Measurements from ENCODE around the gene LIM2. TPM values are rescaled to one million over a fixed set of nuclear protein-coding genes. Genes with fewer than 3 reads are reported as not detected.
"Not testable (repeated sequence)": the region's sequence is repeated elsewhere in the genome, so short reads cannot be mapped to it uniquely, and the experiment has no call there.

Gene LIM2
- total RNA-seq, 1 donor from 2014 or later, result not detected

DNA sequence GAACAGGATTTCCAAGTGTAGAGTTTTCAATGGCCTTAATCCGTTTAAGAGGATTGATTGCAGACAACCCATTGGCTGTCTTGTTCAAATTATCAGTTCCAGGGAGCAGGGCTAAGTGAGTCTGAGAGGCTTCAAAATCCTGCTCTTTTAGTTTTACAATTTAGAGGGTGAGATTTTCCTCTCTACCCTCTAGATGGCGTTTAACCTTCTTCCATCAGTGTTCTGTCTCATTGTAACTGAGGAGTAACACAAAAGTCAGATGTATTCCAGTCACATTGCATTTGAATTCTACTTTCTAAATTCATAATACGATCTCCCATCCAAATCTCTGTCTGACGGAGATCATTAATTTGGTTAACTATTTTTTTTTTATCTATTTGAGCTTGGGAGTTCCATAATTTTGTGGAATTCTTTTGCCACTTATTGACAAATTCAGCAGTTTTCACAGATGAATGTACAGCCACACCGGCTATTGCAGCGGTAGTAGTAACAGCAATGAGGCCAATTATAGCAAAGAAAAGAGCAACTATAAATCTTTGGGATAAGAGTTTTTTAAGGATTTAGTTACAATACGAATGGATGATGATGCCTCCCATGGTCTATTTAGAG lies 10.4 kb upstream of the LIM2 start:
- Histone ChIP-seq H3K9me3 (peaks cover 3 to 4% of the 10 kb centered on the region in 2 donors), H3K36me3 (no peaks in the 10 kb centered on the region)
- DNase-seq (ENCODE audit: low spot score in 2 of 2), result no peak

DNA sequence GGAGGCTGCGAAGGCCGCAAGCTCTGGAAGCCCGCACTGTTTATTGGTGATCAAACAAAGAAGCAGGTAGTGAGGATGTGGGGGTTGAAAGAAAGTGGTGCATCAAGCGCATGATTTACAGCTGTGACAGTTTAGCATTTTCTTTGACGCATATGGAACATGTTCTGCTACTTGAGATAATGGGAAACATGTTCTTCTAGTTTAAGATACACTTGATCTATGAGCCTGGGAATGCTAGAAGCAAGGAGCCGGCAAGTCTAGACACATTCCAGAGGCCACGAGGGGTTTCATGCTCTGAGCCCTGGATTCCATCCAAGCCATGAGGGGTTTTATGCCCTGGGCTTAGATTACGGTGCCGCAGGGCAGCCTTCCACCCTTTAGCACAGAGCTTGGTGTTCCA lies 9.7 kb upstream of the LIM2 start:
- H3K27ac ChIP-seq; H3K27me3 ChIP-seq; H3K4me3 ChIP-seq; H3K36me3 ChIP-seq; H3K9me3 ChIP-seq; intact Hi-C loops (cut with DNase I); H3K4me1 ChIP-seq; DNase-seq (ENCODE audit: low spot score in 2 of 2): not testable (repeated sequence)

More for the DNA sequence above, 10.4 kb upstream of the LIM2 start:
- TF ChIP-seq, protein P1, sequence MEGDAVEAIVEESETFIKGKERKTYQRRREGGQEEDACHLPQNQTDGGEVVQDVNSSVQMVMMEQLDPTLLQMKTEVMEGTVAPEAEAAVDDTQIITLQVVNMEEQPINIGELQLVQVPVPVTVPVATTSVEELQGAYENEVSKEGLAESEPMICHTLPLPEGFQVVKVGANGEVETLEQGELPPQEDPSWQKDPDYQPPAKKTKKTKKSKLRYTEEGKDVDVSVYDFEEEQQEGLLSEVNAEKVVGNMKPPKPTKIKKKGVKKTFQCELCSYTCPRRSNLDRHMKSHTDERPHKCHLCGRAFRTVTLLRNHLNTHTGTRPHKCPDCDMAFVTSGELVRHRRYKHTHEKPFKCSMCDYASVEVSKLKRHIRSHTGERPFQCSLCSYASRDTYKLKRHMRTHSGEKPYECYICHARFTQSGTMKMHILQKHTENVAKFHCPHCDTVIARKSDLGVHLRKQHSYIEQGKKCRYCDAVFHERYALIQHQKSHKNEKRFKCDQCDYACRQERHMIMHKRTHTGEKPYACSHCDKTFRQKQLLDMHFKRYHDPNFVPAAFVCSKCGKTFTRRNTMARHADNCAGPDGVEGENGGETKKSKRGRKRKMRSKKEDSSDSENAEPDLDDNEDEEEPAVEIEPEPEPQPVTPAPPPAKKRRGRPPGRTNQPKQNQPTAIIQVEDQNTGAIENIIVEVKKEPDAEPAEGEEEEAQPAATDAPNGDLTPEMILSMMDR (IDR thresholded peaks at IDR 0.05), result peak; percentile 17 to 52 (median 41)
- H3K27me3 ChIP-seq, result no peaks in the 10 kb centered on the region
- intact Hi-C loops (cut with DNase I), result no loop called here
- H3K27ac ChIP-seq, result no peak overlapping the region
- H3K4me3 ChIP-seq, result no peak overlapping the region
- H3K4me1 ChIP-seq, result peaks cover 3 to 8% of the 10 kb centered on the region in 2 donors

DNA sequence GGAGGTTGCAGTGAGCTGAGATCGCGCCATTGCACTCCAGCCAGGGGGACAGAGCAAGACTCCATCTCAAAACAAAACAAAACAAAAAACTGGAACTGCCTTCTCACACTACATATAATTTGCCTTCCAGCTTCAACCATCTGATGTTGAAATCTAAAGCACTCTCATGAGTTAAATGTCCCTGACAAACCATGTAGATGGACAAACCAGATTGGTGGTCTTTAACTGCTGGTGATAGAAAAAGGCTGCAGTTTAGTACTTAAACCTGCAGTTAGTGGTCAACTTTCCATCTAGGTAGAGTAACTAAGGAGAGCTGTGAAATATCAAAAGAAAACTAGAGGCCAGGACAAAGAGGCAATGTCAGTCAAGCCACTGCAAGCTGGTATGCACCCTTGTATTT lies 8.4 kb upstream of the LIM2 start:
- Histone ChIP-seq H3K9me3 (no peaks in the 10 kb centered on the region), H3K4me1 (peaks cover 3 to 8% of the 10 kb centered on the region in 2 donors), H3K27me3 (no peaks in the 10 kb centered on the region), H3K27ac (no peak overlapping the region), H3K36me3 (no peaks in the 10 kb centered on the region), H3K4me3 (no peak overlapping the region)
- intact Hi-C loops (cut with DNase I), result no loop called here
- DNase-seq (ENCODE audit: low spot score in 2 of 2), result no peak
- TF ChIP-seq, protein P1 (IDR thresholded peaks at IDR 0.05), result no peak

DNA sequence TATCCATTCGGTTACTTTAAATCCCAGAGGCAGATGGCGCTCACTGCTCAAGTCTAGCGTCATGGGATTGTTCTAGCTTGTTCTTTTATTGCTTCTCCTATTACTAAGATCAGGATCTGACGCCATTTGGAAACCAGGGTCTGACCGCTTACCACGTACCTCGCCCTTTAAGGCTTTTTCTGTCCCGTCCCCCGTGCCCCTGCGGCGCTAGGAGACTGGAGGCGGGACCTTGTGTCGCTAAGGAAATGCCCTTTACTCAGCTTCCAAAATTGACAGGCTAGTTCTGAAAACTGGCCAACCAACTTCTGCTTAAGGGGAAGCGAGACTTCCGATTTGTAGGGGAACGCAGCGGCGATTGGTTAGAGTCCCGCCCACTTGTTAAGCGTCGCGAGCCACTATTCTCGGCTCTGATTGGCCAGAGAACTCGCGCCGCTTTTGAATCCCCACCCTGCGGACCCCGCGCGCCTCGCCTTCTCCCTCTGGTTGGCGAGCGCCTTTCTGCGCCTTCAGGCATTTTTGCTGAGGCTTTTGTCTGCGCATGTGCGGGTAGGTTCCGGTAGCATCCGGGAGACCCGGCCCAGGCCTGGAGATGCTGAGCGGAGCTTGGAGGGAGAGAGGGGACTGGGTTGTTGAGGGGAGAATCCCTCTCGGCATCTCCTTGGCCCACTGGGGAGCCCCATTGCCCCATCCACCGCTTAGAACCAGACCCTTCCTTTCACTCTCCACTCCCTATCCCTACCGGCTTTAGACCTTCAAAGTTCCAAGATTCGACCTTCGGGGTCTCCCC lies 6.5 kb upstream of the LIM2 start:
- intact Hi-C loops (cut with DNase I), result loop anchor here (1.0 to 5.0 kb wide), 4 partner anchors 27 to 295 kb away; partner anchors contain the start of gene ZNF175
- peak; percentile 92 to 98 for DNase-seq (ENCODE audit: low spot score in 2 of 2)
- Histone ChIP-seq H3K4me1 (peaks cover 3 to 8% of the 10 kb centered on the region in 2 donors), H3K36me3 (no peaks in the 10 kb centered on the region), H3K9me3 (no peaks in the 10 kb centered on the region), H3K27me3 (no peaks in the 10 kb centered on the region), H3K4me3 (peak overlapping the region; percentile 43 to 63), H3K27ac (peak overlapping the region; percentile 74)
- TF ChIP-seq, protein P1 (IDR thresholded peaks at IDR 0.05), result no peak

DNA sequence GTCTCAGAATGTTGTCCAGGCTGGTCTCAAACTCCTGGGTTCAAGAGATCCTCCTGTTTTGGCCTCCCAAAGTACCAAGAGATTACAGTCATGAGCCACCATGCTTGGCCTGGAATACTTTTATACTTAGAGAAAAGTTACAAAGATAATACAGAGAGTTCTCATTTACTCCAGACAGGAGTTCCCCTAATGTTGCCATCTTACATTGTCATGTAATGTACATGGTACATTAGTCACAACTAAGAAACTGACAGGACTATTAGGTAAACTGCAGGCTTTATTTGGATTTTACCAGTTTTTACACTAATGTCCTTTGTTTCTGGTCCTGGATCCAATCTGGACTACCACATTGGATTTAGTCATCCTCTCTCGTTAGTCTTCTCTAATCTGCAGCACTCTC lies 4.9 kb upstream of the LIM2 start:
- Histone ChIP-seq H3K9me3 (no peaks in the 10 kb centered on the region), H3K27ac (no peak overlapping the region), H3K27me3 (no peaks in the 10 kb centered on the region), H3K4me1 (peaks cover 3 to 8% of the 10 kb centered on the region in 2 donors), H3K4me3 (no peak overlapping the region), H3K36me3 (no peaks in the 10 kb centered on the region)
- no peak for DNase-seq (ENCODE audit: low spot score in 2 of 2)
- TF ChIP-seq, protein P1 (IDR thresholded peaks at IDR 0.05), result no peak
- intact Hi-C loops (cut with DNase I), result loop anchor here (5.0 kb wide), 1 partner anchor 180 kb away; the partner anchor contains the start of gene ZNF175

DNA sequence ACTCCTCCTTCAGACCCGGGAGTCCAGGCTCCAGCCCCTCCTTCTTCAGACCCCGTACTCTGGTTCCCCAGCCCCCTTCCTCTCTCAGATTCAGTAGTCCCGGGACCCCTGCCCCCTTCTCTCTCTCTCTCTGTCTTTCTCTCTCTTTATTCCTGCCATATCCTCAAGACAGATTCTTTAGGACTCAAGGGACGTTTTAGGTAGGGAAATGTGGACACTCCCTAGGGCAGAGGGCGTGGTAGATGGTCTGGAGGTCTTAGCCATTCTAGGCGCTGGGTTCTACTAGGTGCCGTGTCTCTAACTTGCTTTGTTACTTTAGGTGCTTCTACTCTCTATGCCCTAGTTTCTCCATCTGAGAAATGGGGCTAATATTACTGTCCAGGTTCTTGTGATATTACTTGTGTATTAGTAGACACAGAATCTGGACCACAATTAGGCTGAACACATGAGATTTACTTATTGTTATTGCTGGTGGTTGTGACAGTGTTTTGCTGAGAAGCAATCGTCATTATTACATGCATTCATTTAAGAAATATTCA lies 3.4 kb upstream of the LIM2 start:
- DNase-seq (ENCODE audit: low spot score in 2 of 2), result no peak
- intact Hi-C loops (cut with DNase I), result loop anchor here (5.0 kb wide), 1 partner anchor 181 kb away; the partner anchor contains the start of gene ZNF175
- Histone ChIP-seq H3K27ac (no peak overlapping the region), H3K9me3 (no peaks in the 10 kb centered on the region), H3K27me3 (no peaks in the 10 kb centered on the region), H3K4me3 (no peak overlapping the region), H3K4me1 (peaks cover 3 to 8% of the 10 kb centered on the region in 2 donors), H3K36me3 (no peaks in the 10 kb centered on the region)
- TF ChIP-seq, protein P1 (IDR thresholded peaks at IDR 0.05), result no peak
